GM12865 (cell line): ENCODE results near the gene GPR146.
"Not testable (repeated sequence)": the region's sequence is repeated elsewhere in the genome, so short reads cannot be mapped to it uniquely, and the experiment has no call there.

Experiments
- DNase-seq: peaks from one replicate; pipeline ENCODE4 v3.0.0; 2010; ENCODE audit warnings: low read depth
- H3K4me3 ChIP-seq: 2 replicates; pipeline ENCODE4 v1.5.1; 2011; ENCODE audit warnings: mild to moderate bottlenecking, low read depth, low read length, control low read depth
- TF ChIP-seq, protein P1 (sequence below): IDR thresholded peaks from 2 replicates; pipeline ENCODE4 v1.5.1; 2011; ENCODE audit warnings: low read length, control low read depth, low read depth, inconsistent platforms; ENCODE audit not compliant: insufficient read depth; ENCODE audit errors: missing control alignments

The GPR146 gene

DNA sequence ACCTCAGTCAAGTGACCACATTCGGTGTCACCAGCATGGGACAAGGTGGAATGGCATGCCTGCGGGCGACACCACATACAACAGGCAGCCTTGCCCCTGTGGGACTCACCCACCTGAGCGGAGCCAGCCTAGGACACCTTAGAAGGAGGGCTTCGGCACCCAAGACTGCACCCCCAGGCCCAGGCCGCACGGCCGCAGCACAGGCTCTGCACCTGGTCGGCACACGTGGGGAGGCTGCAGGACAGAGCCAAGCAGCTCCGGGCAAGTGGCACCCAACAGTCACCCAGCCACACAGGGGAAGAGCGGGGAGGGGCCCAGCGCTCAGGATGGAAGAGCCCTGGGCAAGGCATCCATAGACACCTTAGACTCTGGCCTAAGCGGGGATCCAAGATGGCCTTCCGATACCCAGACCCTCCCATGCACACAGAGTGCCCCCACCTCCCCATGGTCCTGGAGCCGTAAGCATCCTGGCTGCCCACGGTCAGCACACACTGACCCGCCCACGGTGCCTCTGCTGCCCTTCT lies 27.4 kb downstream of the GPR146 start:
- no peak overlapping the region for H3K4me3 ChIP-seq
- DNase-seq = no peak
- TF ChIP-seq, protein P1, sequence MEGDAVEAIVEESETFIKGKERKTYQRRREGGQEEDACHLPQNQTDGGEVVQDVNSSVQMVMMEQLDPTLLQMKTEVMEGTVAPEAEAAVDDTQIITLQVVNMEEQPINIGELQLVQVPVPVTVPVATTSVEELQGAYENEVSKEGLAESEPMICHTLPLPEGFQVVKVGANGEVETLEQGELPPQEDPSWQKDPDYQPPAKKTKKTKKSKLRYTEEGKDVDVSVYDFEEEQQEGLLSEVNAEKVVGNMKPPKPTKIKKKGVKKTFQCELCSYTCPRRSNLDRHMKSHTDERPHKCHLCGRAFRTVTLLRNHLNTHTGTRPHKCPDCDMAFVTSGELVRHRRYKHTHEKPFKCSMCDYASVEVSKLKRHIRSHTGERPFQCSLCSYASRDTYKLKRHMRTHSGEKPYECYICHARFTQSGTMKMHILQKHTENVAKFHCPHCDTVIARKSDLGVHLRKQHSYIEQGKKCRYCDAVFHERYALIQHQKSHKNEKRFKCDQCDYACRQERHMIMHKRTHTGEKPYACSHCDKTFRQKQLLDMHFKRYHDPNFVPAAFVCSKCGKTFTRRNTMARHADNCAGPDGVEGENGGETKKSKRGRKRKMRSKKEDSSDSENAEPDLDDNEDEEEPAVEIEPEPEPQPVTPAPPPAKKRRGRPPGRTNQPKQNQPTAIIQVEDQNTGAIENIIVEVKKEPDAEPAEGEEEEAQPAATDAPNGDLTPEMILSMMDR = no peak

DNA sequence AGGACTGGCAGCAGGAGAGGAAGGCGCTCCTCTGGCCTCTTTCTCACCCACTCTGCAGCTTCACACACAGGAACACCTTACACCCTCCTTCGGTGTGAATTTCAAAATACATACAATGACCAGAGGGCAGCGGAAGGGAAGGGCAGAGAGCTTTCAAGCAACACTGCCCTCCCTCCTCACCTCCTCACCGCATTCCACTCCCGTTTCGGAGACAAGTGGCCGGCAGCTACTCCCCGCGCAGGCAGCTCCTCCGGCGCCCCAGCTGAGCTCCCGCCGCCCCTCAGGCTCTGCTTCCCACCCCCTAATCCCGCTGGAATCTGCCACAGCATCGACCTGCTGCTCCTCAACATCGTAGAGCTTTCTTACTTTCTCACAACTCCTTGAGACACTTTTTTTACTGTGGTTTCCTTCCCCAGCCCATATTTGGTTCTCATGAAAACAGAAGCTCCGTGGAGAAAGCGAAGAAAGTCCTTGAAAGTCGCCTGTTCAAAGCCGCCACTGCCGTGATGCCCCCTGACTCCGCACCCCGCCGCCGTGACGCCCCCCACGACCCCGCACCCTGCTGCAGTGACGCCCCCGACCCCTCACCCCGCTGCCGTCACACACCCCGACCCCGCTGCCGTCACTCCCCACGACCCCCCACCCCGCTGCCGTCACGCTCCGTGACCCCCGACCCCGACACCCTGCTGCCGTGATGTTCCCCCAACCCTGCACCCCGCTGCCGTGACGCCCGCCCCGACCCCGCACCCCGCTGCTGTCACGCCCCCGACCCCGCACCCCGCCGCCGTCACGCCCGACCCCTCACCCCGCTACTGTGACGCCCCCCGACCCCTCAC lies 29.0 kb downstream of the GPR146 start:
- no peak overlapping the region for H3K4me3 ChIP-seq
- DNase-seq = no peak
- TF ChIP-seq, protein P1 = no peak

DNA sequence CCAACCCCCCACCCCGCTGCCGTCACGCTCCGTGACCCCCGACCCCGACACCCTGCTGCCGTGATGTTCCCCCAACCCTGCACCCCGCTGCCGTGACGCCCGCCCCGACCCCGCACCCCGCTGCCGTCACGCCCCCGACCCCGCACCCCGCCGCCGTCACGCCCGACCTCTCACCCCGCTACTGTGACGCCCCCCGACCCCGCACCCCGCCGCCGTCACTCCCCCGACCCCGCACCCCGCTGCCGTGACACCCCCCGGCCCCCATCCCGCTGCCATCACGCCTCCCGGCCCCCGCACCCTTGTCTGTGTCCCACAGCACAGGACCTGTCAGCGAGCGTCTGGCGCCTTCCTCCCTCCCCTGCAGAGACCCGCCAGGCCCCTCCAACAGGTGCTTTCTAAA lies 29.7 kb downstream of the GPR146 start:
- DNase-seq, H3K4me3 ChIP-seq: not testable (repeated sequence)

DNA sequence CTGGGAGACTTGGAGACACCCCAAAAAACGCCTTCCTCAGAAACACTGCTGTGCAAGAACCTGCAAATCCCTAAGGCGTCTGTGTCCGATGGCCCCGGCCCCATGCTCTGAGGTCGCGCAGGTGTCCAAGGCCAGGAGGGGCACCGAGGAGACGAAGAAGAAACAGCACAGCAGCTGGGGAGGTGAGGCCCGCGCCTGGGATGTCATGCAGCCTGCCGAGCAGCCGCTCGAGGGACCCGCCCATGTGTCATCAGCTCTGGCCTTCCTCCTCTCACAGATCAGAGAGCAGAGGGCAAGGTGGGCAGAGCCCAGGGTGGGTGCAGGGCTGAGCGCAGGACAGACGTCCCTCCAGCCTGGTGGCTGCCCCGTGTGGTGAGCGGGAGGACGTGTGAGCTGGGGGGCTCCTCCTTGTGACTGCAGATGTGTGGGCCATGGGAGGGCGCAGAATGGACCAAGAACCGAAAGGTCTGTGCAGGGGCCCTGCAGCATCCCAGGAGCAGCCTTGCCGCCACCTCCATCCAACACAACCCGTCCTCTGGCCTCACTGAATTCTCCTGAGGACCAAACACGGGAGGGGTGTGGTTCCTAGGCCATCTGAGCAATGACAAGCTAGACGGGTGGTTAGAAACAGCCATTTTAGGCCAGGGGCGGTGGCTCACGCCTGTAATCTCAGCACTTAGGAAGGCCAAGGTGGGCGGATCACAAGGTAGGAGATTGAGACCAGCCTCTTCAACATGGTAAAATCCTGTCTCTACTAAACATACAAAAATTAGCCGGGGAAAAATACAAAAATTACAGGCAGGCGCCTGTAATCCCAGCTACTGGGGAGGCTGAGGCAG lies 30.5 kb downstream of the GPR146 start:
- no peak for DNase-seq

DNA sequence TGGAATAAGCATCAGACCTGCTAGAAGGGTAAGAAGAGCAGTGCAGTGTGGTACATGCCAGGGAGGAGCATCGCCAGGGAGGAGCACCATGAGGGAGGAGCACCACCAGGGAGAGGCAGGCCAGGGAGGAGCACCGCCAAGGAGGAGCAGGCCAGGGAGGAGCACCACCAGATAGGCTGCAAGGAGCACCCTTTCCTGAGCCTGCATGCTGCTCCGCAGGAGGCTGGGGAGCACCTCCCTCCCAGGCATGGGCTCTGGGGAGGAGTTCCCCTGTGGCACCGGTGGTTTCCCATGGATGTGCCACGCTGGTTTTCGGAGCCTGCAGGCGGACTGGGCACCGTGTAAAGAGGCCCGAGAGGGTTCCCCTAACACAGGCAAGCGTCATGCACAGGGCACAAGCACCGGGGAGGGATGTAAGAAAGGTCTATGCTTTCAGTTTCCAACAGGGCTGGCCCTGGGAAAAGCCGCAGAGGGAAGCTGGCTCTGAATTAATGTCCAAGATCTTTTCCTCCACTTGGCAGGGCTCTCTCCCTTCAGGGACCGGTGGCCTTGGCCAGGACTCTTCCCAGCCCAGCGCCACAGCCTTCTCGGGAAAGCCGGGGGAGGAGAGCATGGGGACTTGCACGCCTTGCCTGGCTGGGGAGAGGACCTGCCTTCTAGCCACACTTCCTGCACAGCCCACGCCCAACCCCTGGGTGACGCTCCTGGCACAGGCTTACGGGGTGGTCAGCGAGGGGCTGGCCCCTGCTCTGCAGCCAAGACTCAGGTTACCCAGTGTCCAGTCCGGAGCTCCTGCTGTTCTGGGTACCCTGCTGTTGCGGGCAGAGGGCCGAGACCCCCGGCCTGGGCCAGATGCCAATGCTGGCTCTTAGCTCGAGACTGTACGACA lies 32.1 kb downstream of the GPR146 start:
- DNase-seq = no peak

More for the DNA sequence above, 30.5 kb downstream of the GPR146 start:
- H3K4me3 ChIP-seq = no peak overlapping the region
- TF ChIP-seq, protein P1 = no peak

GRCh38 chr7:1078519-1078918 lies 34.2 kb downstream of the GPR146 start:
- DNase-seq = no peak
- TF ChIP-seq, protein P1 = no peak
- H3K4me3 ChIP-seq = no peak overlapping the region

More for the DNA sequence above, 32.1 kb downstream of the GPR146 start:
- TF ChIP-seq, protein P1 = no peak
- H3K4me3 ChIP-seq = no peak overlapping the region
